Mesenteric fat pad (tissue), 1 donor: ENCODE measurements around the gene ZNF33A. TPM values are rescaled to one million over a fixed set of nuclear protein-coding genes. Genes with fewer than 3 reads are reported as not detected.
"Not testable (repeated sequence)": the region's sequence is repeated elsewhere in the genome, so short reads cannot be mapped to it uniquely, and the experiment has no call there.

Experiments
- DNase-seq: peaks from one replicate; pipeline ENCODE4 v3.0.0-alpha.2; 2020; ENCODE audit warnings: low spot score
- total RNA-seq: library from RNA; stranded (reverse); fragmentation: NEBNext Ultra II Directional; extraction: Animal tissue kit (Norgen Biotek cat#: 25700); gene quantifications from one replicate; pipeline ENCODE4 v1.2.1, GENCODE V29; 2021
- donor health status: DM: yes; HTN: yes; CAD: no.

ZNF33A gene
- total RNA-seq, 1 donor from 2014 or later, result 16.4 TPM

- no peak for DNase-seq
These were observed 33.0 kb downstream of the ZNF33A start for GRCh38 chr10:38043516-38043915.

DNA sequence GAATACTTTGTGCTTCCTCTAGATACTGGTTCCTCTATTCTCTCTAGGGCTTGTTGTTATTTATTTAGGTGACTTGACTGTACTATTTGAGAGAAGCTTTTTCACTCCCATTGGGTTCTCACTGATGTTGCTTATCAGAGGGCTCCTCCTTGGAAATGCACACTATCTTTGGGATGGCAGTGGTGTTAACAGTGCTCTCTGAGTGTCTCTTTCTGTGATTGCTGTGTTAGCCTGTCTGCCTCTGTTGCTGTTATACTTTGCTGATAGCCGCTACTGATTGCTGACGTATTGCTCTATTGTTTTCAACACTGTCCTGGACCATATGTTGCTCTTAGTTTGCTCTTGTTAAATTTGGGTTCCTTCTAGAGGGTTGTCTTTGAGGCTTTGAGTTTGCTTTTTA, 34.7 kb downstream of the ZNF33A start:
- no peak for DNase-seq

- no peak for DNase-seq
These were observed 37.2 kb downstream of the ZNF33A start for GRCh38 chr10:38047666-38048065.

- DNase-seq, result no peak
These were observed 39.7 kb downstream of the ZNF33A start for GRCh38 chr10:38050212-38050611.

DNA sequence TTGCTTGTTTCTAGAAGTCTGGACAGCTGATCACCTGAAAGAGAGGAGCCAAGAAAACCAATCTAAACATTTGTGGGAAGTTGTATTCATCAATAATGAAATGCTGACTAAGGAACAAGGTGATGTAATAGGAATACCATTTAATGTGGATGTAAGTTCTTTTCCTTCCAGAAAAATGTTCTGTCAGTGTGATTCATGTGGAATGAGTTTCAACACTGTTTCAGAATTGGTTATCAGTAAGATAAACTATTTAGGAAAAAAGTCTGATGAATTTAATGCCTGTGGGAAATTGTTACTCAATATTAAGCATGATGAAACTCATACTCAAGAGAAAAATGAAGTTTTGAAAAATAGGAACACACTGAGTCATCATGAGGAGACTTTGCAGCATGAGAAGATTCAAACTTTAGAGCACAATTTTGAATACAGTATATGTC, 43.9 kb downstream of the ZNF33A start:
- DNase-seq, result no peak

- not testable (repeated sequence) for DNase-seq
These were observed 44.9 kb downstream of the ZNF33A start for GRCh38 chr10:38055274-38055894.

DNA sequence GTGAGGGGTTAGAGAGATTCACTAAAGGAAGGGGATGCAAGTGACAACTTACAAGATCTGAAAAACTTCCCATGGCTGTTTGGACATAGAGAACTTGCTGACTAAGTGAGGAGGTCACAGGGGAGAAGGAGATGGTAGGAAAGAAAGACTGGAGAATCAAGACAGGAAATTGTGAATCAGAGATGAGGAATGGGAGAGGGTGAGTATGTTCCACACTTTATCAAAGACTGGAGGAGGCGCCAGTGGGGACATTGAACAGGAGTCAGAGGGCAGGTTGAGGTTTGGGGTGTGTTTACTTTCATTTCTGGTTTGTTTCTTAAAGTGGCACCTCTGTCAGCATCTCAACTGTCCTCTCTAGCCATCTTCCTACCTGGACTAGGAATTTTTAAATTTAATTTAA, 59.2 kb downstream of the ZNF33A start:
- not testable (repeated sequence) for DNase-seq

GRCh38 chr10:38070501-38070900, 60.0 kb downstream of the ZNF33A start:
- no peak for DNase-seq

GRCh38 chr10:38072552-38072951, 62.1 kb downstream of the ZNF33A start:
- DNase-seq, result no peak

GRCh38 chr10:38076687-38077086, 66.2 kb downstream of the ZNF33A start:
- no peak for DNase-seq

DNA sequence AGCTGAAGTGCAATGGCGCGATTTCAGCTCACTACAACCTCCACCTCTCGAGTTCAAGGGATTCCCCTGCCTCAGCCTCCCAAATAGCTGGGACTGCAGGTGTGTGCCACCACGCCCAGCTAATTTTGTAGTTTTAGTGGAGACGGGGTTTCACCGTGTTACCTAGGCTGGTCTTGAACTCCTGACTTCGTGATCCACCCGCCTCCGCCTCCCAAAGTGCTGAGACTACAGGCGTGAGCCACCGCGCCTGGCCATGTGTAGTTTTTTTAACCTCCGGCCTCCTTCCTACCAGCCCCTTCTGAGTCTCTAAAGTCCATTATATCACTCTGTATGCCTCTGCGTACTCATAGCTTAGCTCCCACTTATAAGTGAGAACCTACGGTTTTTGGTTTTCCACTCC, 82.8 kb downstream of the ZNF33A start:
- DNase-seq, result not testable (repeated sequence)

DNA sequence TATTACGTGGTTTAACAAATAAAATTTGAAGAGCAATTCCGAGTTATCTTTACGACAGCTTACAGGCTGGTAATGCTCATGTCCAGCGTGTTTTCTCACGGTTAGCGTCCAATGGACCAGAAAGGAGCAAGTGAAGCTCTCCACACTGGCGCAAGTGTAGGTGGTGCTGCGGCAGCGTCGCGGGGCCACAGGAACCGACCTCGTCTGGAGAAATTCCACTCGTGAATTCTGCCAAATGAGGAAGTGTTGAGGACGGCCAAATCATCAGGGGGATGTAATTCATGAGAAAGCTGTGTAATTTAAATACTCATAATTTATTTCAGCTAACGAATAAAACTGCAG, 83.3 kb downstream of the ZNF33A start:
- no peak for DNase-seq

DNA sequence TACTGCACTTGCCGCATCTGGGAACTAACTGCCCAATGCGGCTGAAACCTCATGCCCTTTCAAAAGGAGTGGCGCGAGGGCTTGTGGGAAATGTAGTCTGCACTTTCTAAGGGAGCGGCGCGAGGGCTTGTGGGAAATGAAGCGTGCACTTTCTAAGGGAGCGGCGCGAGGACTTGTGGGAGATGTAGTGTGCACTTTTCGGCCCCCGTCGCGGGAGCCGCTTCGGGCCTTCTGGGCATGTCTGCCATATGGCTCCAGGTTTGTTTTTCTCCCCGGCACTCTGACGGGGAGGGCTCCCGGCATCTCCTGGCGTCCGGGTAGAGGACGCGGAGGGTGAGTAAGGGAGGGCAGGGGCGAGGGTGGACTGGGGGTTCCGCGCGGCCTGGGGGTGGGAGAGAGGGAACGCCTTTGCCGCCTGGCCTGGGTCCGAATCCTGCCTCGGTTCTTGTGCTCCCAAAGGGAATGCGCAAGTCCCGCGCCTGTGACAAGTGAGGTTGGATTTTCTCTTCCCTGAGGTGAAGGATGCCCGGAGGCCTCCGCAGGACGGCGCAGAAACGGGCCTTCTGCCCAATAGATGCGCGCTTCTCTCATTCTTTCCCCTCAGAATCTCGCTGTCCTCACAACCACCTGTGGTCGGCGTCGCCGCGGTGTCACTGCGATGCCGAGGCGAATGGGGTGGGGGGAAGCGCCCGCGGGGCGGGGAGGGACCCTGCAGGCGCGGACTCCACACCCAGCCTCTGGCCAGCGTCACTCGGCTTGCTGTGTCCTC, 83.9 kb downstream of the ZNF33A start, which contains the start of gene ZNF37A:
ZNF37A (plus strand) TSS at position 180 of the 769 bp plus-strand sequence. CDS start 2,281 bp downstream, outside the sequence.
- peak; percentile 96 for DNase-seq

- no peak for DNase-seq
These were observed 84.6 kb downstream of the ZNF33A start for GRCh38 chr10:38094927-38095574.

DNA sequence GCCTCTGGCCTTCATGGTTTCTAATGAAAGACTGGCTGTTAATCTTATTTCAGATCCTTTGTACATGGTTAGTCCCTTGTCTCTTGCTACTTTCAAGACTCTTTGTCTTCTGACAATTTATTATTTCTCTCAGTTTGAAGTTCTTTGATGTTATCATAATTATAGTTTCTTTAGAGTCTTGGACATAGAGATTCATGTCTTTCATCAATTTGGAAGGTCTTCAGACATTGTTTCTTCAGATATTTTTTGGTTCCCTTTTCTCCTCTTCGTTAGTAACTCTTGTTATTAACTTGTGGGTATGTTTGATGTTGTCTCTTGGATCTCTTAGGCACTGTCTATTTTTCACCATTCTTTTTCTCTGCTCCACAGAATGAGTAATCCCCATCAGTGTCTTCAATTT, 92.4 kb downstream of the ZNF33A start:
- DNase-seq, result no peak

DNA sequence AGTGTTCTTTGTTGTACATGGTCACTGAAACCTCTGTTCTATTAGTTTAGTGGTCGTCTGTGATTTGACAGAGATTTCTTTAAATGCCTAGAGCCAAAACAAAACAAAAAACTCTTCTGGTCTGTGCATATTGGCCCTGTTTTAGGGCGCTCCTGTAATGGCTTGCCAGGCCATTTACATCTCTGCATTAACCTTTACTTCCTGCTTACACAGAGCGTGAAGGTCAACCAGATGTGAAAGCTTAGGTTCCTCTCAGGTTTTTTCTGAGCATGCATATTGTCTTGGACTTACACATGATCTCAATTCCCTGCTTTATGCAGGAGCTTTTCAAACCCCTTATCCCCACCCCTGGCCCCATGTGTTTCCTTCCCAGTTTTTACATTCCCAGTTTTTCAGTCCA, 93.3 kb downstream of the ZNF33A start:
- no peak for DNase-seq

- DNase-seq, result no peak
These were observed 101.7 kb downstream of the ZNF33A start for GRCh38 chr10:38112159-38112558.

Other genes with a start within 250 kb of the ZNF33A start
- 6.8 TPM for gene ZNF248, start 153.1 kb upstream of the ZNF33A start, total RNA-seq
- gene ZNF25, start 34.0 kb upstream of the ZNF33A start, total RNA-seq, result 17.1 TPM
- gene ZNF37A, start 83.7 kb downstream of the ZNF33A start, total RNA-seq, result 21.5 TPM